Stimulated activated CD8-positive, alpha-beta memory T cell treated with anti-CD3 and anti-CD28 coated beads, Interleukin-15, amount 100 ng/mL, for 48 hours (primary cell): Measurements from ENCODE around the gene CTNNA2.

Experiments used
- DNase-seq, 2 donors: peaks; one replicate each; pipeline ENCODE4 v3.0.0-alpha.2; 2020; ENCODE audit warnings: low read depth in 2 of 2

Gene CTNNA2

DNA sequence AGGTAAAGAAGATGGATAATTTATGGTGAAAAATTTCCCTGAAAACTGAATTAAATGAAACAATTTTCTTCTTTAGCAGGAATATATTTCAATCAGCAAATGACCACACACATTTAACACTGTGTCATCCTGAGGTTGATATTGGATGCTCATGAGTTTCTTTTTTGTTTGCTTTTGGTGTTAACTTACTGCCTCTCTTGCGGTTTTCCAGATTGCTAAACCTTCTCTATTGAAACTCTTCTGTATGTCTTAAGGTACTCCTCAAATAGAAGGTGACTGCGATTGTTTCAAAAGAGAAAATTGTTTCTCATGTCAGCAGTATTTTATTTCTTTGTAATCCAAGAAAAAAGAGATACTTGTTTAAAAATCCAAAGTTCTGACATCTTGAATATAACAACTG lies 692.6 kb downstream of the CTNNA2 start:
- no peak for DNase-seq

DNA sequence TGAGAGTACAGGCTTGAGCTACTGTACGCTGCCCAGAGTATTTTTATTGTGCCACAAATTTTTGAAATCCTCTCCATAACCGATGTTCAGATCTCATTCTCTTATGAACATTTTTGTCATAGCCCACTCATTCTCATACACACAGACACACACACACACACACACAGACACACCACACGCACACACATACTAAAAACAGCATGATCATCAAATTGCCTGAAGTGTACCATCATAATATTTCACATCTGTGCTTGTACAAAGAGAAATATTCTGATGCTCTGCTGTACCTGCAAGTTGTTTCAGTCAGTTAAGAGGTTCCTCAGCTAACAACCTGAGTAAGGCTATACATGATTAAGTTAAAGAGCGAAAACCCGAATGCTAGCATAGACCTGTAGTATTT lies 696.6 kb downstream of the CTNNA2 start:
- DNase-seq, result no peak

DNA sequence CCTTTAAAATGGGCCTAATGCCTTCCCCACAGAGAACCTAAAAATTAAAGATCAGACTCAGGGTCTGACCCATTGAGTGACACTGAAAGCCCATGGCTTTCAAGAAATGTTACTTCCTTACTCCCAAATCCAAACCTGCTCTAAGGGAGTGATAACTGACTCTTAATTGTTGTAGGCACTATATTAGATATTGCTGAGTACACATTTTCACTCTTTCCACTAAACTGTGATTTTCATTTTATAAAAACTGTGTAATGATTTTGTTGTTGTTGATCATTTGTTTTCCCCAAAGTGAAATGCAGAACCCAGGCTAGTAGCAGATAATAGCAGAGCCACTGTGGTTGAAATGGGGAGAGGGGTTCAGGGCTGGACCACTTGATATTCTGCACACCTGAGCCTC lies 704.6 kb downstream of the CTNNA2 start:
- no peak for DNase-seq

DNA sequence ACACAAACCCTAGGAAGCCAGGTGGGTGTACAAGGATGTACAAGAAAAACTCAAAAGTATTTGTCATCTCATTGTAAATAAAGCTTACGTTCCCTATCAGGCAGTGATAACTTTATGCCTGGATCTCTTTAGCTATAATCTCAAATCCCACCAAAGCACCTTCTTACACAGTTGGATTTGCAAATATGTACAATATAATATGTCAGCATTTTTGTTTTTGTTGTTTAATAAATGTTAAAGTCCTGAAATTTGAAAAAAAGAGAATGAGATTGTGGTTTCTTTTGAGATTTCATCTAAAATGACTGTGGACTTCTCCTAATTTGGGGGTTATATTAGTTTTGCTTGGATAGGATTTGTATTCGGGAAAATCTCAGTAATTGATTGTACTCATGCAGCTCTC lies 709.8 kb downstream of the CTNNA2 start:
- DNase-seq, result no peak

DNA sequence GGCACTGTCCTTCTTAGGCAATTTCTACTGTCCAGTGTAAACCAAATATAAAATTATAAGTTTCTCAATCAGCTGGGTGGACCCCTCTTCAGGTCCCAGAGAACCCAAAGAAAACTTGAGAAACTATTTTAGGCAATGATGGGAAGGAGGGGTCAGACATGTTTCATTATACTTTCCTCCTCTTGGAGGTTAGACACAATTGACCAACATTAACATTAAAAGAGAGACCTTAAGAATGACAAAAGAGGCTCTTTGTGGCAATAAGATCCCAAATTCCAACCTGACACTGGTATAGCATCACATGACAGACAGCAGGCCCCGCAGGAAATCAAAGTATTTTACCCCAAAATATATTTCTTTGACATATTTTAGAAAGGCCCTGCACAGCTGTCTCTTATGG lies 718.6 kb downstream of the CTNNA2 start:
- DNase-seq, result no peak

DNA sequence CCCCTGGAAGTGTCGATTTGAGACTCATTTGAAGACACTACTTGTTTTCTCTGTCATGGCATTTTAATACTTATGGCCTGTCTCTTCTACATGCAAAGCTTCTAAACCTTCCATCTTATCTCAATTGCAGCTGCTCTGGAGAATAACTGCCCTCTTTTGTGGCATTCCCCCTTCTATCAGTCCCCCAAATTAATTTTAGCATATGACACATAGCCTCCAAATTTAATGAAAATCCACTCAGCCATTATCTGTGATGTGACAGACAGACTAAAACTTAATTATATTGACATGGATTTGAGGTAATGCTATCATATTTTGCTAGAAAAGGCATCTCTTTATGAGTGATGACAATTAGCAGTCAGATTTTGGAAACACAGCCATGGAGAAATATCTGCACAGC lies 720.5 kb downstream of the CTNNA2 start:
- DNase-seq, result no peak

DNA sequence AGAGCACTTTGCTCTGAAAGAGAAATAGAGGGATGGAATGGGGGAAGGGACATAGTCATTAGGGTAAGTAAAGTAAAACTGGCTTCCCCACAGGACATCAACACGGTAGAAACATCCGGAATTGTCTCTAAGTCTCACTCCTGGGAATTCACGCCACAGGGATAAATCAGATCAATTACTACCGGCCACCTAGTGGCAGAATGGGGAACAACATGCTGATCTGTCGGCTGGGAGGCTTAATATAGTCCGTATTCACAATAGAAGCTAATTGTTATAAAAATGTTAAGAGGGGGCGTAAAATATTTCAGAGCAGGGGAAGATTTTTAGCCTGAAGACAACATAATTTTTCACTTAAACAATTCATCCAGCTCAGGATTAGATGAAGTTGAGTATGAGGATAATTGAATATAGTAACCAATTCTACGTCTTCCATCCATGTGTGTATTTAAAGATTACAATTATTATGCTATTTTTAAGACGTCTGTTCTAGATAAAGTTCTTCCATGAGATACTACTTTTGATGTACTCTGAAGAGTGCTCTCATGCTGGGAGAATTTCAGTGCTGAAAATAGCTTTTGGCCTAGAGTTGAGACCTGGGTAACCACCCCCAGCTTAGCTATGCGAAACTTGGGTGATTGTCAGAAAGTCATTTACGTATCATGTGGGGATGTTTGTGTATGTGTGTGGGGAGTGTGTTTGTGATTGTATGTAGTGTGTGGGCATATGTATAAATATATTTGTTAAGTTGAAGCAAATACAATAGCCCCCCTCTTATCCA lies 726.0 kb downstream of the CTNNA2 start:
- DNase-seq, result no peak

DNA sequence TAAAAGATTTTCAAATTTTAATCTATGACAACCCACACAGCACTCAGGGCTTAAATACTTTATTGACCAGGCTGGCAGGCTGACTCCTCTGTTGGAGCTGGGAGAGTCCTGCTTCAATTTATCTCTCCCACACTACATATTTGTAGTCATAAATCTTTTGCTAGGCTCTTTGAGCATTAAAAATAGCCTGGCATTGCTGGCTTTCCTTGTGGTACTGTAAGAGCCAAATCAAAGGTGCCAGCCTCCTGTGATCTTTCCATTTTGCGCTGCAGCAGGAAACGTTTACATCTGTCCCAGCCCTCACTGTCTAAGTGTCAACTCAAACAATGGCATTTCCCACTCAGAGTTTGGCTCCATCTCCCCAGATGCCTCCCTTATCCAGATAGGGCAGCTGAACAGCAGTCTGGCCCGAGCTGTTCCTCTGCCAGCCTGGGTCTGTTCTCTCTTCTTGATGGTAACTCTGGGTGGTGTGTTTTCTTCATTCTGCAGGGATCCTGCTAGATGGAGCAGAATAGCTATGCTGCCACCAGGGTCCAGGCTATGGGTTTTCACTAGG lies 729.6 kb downstream of the CTNNA2 start:
- no peak for DNase-seq

DNA sequence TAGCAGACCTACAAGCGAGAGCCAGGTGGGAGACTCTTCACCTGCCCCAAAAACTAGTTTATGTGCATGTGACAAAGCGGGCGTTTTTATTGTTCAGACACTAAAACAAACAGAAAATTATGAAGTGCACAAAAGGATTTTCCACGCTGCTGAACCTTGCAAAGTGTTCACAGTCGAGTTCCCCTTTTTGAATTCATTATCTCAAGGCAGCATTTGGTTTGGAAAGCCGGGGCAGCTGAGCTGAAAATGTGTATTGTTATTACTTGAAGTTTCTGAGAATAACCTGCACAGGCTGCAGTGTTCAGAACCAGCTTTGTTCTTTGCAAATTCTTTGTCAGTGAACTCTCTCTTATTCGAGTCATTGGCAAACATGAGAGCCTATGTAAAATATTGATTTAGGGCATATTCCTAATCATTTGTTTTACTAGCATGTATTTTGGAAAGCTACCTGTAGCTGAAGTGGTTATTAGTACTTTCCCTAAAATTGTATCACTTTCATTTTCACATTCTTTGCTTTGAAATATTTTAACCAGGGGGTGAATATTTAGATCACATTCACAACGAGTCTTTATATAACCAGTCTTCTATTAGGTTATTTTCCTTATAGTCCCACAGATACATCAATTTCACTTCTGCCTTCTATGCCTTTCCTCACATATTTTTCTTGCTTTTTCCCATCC lies 732.2 kb downstream of the CTNNA2 start:
- no peak for DNase-seq

DNA sequence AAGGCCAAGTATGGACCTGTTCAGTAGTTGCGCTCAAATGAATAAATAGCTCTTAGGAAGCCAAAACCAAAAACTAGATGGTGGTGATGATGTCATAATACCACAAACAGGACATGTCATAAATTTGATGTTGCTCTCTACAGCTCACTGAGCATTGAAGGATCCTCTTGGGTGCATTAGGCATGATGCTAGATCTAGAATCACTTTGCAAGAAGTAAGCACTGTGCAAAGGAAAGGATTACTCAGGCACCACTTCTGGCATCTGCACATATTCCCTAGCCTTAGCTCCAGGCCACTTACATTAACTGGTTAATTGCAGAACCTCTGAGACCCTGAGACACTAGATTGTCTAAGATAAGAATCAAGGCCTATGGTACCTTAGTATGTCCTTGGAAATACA lies 733.7 kb downstream of the CTNNA2 start:
- DNase-seq, result no peak

DNA sequence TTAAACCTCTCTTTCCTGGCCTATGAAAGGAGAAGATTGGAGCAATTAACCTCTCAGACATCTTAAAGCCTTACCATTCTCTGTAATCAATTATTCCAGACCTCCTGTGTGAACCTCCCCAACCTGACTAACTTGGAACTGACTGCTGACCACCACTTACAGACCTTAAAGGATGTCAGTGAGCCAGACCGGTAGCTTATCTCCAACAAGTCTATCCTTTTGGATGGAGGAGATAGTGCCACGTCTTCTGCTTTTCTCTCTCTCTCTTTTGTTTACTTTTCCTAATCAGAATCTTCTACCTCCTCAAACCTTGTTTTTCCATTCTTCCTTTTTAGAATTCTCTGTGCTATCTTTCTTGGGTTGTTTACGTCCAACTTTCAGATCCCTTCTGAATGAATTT lies 734.5 kb downstream of the CTNNA2 start:
- no peak for DNase-seq

DNA sequence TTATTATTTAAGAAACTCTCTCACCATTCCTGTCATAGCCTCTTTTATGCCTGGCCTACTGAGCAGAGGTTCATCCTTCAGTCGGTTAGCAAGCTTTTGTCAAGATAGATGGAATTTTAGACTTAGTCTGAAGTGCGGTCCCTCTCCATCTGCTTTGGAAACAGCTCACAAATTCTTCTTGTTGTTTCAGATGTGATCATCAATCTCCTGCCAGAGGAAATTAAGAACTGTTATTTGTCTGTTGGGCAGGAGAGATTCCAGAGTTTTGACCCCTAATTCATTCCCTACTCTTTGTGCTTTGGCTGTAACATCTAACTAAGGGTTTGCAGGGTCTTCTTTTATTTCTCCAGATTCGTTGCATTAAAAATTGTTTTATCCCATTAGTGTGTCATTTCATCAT lies 735.3 kb downstream of the CTNNA2 start:
- no peak for DNase-seq

DNA sequence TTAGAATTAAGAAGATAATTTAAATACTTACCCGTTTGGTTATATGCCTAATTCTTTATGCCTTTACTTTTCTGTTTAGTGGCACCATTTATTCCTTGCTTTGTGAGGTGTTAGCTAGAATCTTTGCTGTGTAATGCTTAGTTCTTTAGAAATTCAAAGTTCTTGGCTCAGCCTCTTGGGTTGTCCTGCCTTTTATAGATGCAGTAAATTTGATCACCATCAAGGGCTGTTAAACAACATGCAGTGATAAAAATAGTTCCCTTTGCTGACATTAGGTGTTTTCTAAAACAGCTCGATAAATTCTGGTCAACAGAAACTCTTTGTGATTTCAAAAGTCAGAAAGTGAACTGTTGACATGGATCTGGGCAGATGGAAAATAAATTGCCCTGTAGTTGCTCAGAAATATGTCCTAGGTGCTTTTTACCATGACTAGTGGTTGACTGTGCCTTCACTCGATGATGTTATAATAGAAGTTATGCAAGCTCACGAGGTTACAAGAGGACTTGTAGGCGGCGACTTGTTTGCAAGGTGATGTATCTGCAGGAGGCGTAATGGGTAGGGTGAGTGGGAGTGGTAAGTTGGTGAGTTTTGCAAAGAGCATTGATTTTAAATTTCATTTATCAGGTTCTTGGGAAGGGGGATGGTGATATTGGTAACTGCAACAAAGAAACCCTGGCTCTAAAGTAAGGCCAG lies 739.6 kb downstream of the CTNNA2 start:
- no peak for DNase-seq

DNA sequence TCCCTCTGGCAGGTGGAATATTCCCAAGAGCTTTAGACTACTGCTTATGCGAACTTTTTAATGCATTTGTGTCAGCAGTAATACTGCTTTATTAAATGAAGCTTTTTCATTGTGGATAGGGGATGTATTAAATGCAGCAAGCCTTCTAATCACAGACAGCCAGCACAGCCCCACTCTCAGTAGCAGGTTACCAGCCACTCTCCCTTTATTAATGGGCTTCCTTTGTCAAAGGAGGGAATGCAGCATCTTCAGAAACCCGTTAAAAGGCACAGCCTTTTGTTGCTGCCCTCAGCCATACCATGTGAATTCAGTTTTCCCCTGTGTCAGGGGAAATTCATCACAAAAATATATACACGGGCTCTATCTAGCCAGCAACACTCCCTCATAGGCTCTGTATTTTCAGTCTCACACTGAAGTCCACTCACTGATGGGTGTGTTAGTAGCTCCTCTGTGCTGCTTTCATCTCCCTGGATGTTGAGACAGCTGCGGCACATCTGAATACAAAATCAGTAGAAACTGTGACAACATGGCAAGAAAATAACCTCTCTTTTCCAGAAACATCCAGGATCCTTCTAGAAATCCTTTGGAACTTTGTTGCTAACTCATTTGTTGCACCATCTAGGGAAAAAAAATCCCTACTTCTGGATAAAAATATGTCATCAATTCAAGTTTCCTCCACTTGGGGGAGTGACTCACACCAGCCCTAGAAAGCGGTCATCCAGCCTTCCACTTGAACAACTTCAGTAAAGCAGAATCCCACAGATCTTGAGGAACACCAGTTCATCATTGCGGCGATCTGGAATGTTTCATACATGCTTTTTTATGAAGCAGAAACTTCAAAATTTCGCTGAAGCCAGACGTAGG lies 743.3 kb downstream of the CTNNA2 start:
- DNase-seq, result no peak

DNA sequence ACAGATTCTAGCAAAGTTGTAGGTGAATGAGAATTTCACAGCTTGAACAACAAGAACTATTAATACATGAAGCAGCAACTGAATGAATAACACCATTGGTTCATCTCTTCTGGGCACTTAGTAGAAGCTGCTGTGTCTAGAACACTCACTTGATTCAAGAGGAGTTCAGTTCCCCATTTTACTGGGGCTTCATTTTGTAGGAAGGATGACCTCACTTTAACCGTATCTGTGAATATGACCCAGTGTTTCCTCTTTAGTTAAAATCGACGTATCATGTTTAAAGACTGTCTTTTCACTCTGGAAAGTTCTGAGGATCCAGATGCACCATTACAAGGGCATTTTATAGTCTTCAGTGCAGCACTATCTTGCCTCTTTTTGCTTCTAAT lies 743.9 kb downstream of the CTNNA2 start:
- no peak for DNase-seq

DNA sequence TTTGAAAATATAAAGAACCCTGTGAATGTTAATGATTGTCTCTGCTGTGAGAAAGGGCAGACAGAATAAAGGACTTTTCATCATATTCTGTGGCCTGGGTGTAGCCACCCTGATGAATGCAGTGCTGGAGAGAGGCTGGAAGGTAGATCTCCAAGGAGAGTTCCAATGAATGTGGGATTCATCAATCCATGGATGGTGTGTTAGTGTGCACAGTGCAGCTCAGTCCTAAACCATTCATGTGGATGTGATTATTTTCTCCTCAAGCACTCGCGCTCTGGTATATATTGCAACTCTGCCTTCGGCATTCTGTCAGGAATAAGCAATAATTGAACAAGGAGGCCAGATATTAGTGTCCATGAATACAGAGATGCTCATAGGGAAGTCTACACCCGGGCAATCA lies 744.6 kb downstream of the CTNNA2 start:
- DNase-seq, result no peak

DNA sequence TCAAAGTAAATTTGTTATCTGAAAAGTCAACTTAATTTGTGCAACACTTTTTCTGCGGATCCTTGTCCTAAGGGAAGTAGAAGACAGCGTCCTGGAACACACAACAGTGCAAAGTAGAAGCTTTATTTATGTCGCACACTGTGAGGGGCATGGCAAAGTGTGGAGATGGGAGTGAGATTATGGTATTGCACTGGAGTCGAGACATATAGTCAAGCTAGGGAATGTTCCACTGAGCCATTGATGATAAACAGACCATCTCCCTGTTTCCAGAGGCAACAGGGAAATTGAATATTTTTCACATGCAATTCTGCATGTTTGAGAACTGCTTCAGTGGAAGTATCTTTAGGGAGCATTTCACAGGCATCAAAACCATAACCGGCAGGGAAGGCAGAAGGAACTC lies 745.5 kb downstream of the CTNNA2 start:
- DNase-seq, result no peak

DNA sequence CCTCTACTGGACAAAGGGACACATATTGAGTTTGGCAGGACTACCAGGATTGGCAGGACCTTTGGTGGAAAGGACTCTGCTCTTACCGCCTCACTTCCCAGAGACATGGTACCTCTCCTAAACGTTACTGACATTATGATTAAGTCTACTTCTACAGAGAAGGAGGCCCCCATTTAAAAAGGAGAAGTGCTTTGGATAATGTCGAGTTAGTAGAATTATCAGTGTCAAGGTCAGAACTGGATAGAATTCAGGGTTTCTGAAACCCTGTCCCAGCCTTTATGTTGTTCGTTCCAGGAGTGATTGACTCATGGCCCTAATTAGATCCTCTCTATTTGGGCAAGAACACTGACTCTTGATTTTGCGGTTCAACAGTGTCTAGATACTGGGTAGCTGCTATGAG lies 745.9 kb downstream of the CTNNA2 start:
- no peak for DNase-seq

DNA sequence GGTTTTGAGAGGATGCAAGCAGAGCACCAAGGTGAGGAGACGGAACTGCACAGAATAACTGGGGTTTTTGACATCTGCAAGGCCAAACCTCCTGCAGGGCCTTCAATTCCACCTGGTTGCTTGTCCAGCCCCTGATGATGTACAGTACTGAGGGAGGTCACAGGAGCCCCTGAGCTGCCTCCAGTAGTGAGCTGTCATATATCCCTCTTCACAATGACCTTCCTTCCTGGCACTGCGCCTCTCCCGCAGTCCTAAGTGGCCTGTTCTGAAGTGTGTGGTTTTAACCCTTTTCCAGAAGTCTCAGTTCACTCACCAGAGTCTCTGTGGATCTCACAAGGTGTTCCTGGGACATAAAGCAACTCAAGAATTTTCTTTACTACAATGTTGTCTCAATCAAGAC lies 746.4 kb downstream of the CTNNA2 start:
- no peak for DNase-seq

DNA sequence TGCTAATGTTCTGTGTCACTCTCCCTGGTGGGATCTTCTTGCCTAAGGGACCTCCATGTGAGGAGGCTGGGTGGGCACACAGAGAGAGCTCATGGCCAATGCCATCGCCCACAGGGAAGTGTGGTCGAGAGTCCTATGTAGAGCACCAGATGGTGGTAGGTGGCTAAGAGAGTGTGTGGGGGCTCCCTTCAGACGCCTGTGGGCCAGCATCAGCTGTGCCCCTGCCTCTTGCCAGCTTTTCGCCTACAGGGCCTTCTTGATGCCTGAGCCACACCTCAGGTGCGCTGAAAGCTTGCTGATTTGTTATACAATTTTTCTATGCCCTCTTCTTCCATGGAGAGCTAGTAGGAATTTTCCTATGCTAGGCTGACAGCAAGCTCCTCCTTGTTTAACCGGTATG lies 753.4 kb downstream of the CTNNA2 start:
- DNase-seq, result no peak

DNA sequence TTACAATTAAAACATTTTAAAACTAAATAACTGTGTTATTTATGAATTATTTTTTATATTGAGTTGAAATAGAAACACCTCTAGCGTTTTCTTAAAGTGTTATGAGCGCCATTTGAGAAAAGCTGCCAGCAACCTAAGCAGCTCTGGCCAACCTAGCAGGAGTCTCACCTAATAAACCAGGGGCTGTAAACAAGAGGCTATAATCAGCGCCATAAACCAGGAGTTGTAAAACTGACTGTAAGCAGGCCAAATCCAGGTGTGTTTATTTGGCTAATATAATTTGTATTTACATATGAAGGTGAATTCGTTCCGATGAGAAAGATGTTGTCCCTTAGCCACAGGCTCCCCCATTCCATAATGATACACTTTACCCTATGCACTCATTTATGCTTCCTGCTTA lies 757.0 kb downstream of the CTNNA2 start:
- no peak for DNase-seq

DNA sequence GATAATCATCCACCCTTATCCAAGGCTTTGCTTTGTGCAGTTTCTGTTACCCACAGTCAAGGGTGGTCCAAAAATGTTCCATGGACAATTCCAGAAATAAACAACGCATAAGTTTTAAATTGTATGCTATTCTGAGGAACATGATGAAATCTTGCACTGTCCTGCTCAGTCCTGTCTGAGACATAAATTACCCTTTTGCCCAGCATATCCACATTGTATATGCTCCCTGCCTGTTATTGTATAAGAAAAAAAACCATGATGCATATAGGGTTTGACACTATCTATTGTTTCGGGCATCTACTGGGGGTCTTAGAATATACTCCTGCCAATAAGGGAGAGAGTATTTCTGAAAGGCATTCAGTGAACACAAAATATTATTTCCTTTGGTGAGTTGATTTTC lies 767.7 kb downstream of the CTNNA2 start:
- no peak for DNase-seq
